ENCODE results near the gene MED6.
A peak's percentile ranks its signal among the peaks of the same experiment; 100 is the strongest.

The MED6 gene

GRCh38 chr14:70597731-70598130 lies 2.7 kb downstream of the MED6 start:
- DNase-seq: no peak

GRCh38 chr14:70595443-70596185 lies 4.8 kb downstream of the MED6 start:
- DNase-seq: no peak

GRCh38 chr14:70594461-70594860 lies 6.0 kb downstream of the MED6 start:
- DNase-seq: no peak

GRCh38 chr14:70585231-70585630 lies 15.2 kb downstream of the MED6 start:
- no peak for DNase-seq

- DNase-seq: no peak
These were observed 23.6 kb downstream of the MED6 start for GRCh38 chr14:70576891-70577290.

- no peak for DNase-seq
These were observed 27.4 kb downstream of the MED6 start for GRCh38 chr14:70573050-70573449.

- no peak for DNase-seq
These were observed 29.3 kb downstream of the MED6 start for GRCh38 chr14:70571139-70571538.

GRCh38 chr14:70567791-70568190 lies 32.7 kb downstream of the MED6 start:
- DNase-seq: peak; percentile 26

GRCh38 chr14:70563869-70564268 lies 36.6 kb downstream of the MED6 start:
- DNase-seq: no peak

- no peak for DNase-seq
These were observed 37.0 kb downstream of the MED6 start for GRCh38 chr14:70563417-70563816.

GRCh38 chr14:70558356-70558755 lies 42.1 kb downstream of the MED6 start:
- no peak for DNase-seq

GRCh38 chr14:70555890-70556289 lies 44.6 kb downstream of the MED6 start:
- no peak for DNase-seq

GRCh38 chr14:70538087-70538486 lies 62.4 kb downstream of the MED6 start:
- no peak for DNase-seq

GRCh38 chr14:70536830-70537229 lies 63.6 kb downstream of the MED6 start:
- DNase-seq: no peak

GRCh38 chr14:70534904-70535303 lies 65.6 kb downstream of the MED6 start, which contains the start of gene ADAM20:
Gene ADAM20 (minus strand): TSS chr14:70535004. CDS start chr14:70524757, 10,247 bp downstream.
- no peak for DNase-seq
